ENCODE results near the gene TMEM219.

DNA sequence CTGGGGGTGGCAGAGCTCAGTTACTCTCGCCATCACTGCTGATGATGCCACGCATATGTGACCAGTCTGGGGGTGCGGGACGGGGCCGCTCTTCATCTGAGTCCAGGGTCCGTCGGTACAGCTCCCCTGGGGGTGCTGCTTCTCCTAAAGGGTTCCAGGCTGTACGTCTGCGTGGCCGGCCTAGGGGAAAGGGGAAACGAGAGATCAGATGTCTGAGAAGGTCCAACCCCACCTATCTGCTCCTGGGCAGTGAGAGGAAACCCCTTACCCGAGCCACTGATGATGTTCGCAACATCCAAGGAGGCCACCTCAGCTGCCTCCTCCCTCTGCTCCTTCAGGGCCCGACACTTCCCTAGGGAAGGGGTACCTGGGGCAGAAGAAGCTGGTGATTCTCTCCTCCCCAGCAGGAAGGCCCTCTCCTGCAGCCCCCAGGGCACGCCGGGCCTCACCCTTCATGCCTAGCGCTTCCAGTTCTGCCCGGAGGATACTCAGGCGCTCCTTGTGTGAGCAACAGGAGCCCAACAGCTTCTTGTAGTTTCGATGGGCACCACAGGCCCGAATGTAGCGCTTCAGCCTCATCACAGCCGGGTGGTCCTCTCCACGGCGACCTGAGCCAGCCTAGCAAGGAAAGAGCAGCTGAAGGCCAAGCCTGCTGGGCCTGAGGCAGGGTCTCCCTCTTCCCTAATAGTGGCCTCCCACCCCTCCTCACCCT, 31.5 kb downstream of the TMEM219 start:
- no peak for TF ChIP-seq GATA2 (IDR thresholded peaks at IDR 0.05; ENCODE audit: low read depth, low read length)
- TF ChIP-seq GATA3 (IDR thresholded peaks at IDR 0.05; ENCODE audit: low read depth, low read length): no peak

All from SH-SY5Y (cell line).